AG09309 (cell line): Measurements from ENCODE around the gene HNRNPC.
"Not testable (repeated sequence)": the region's sequence is repeated elsewhere in the genome, so short reads cannot be mapped to it uniquely, and the experiment has no call there.

Source experiments
- DNase-seq: peaks from one replicate; pipeline ENCODE4 v3.0.0-alpha.2; 2010; ENCODE audit warnings: low read depth
- H3K4me3 ChIP-seq: 2 replicates; pipeline ENCODE4 v1.5.1; 2011; ENCODE audit warnings: mild to moderate bottlenecking, low read depth, low read length, moderate library complexity; ENCODE audit not compliant: control insufficient read depth
- CTCF ChIP-seq: IDR thresholded peaks from 2 replicates; pipeline ENCODE4 v1.5.1; 2011; ENCODE audit warnings: mild to moderate bottlenecking, low read depth, low read length, inconsistent platforms; ENCODE audit not compliant: insufficient read depth, control insufficient read depth; ENCODE audit errors: missing control alignments

Gene HNRNPC

GRCh38 chr14:21298358-21298757 lies 29.1 kb upstream of the HNRNPC start:
- TF ChIP-seq CTCF = no peak
- no peak overlapping the region for H3K4me3 ChIP-seq
- no peak for DNase-seq

- not testable (repeated sequence) for DNase-seq, H3K4me3 ChIP-seq
These were observed 24.8 kb upstream of the HNRNPC start for GRCh38 chr14:21294026-21294425.

GRCh38 chr14:21287168-21287567 lies 17.9 kb upstream of the HNRNPC start:
- H3K4me3 ChIP-seq = no peak overlapping the region
- DNase-seq = no peak
- TF ChIP-seq CTCF = no peak

- DNase-seq, H3K4me3 ChIP-seq: not testable (repeated sequence)
These were observed 17.3 kb upstream of the HNRNPC start for GRCh38 chr14:21286516-21286915.

DNA sequence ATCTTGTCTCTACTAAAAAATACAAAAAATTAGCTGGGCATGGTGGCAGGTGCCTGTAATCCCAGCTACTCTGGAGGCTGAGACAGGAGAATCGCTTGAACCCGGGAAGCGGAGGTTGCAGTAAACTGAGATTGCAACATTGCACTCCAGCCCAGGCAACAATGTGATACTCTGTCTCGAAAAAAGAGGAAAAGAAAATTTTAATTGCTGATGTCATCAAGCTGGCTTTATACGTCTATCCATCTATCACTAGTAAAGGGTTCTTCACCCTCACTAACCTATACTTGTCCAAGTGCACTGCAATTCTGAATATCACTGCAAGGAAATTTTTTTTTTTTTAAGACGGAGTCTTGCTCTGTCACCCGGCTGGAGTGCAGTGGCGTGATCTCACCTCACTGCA lies 12.7 kb upstream of the HNRNPC start:
- H3K4me3 ChIP-seq, DNase-seq: not testable (repeated sequence)

DNA sequence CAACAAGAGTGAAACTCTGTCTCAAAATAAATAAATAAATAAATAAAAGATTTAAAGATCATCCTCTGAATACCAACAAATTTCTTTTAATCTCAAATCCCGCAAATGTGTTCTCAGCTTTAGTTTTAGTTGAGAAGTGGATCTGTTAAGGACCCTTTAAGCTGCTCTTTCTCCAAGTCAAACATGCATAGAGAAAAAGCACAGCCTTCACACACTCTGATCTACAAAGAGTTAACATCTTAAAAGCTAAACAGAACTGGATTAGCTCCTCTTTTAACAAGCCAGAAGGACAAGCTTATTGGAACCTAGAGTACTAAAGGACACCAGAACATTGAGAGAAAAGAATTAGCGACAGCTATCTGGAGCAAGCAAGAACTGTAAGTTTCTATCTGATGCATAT lies 10.5 kb upstream of the HNRNPC start, which contains the start of gene RPGRIP1:
TSS of gene RPGRIP1 (plus strand) at position 301 of the 400 bp plus-strand sequence. CDS start 7,894 bp downstream, outside the sequence.
- H3K4me3 ChIP-seq = no peak within 1 kb of the TSS
- no peak for TF ChIP-seq CTCF
- DNase-seq = no peak

- no peak overlapping the region for H3K4me3 ChIP-seq
- no peak for DNase-seq
- no peak for TF ChIP-seq CTCF
These were observed 9.4 kb upstream of the HNRNPC start for GRCh38 chr14:21278632-21279031.

- H3K4me3 ChIP-seq = no peak overlapping the region
These were observed 6.1 kb upstream of the HNRNPC start for GRCh38 chr14:21275261-21275858.

GRCh38 chr14:21272661-21273060 lies 3.4 kb upstream of the HNRNPC start:
- H3K4me3 ChIP-seq, DNase-seq: not testable (repeated sequence)

More at GRCh38 chr14:21275261-21275858, 6.1 kb upstream of the HNRNPC start:
- DNase-seq = no peak
- TF ChIP-seq CTCF = no peak
